Measurements from ENCODE around the gene DLG3.
A peak's percentile ranks its signal among the peaks of the same experiment; 100 is the strongest.
"Not testable (repeated sequence)": the region's sequence is repeated elsewhere in the genome, so short reads cannot be mapped to it uniquely, and the experiment has no call there.

DLG3 gene

DNA sequence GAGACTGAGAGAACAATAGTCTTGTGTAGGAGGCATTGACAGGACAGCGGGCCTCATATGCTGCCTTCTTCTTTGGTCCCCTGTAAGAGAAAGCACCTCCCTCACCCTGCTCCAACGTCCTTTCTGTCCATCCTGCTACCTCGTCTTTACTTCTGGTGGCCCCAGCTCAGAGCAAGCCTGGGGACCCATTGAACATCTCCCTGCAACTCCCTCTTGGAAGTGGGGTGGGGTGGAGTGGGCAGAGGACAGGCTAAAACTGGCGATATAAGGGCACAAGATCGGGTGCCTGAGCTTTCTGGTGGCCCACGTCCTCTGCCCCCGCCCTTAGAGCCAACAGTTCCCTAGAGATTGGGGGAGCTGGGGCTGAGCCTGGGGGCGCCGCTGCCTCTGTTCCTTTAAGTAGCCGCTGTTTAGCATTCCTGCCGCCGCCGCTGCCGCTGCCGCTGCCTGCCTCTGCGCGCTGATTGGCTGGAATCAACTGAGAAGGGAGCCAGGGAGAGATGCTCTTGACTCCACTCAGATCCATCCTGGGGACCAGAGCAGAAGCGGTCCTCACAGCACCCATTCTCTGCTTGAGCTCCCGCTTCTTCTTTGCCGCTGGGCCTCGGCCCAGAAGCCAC is at the start of gene DLG3:
DLG3 (plus strand) TSS at position 510 of the 620 bp plus-strand sequence. CDS start 367 bp downstream, outside the sequence.
- no peak for DNase-seq (ENCODE audit: low spot score)

- DNase-seq (ENCODE audit: low spot score), result peak; percentile 15
These were observed 45.7 kb upstream of the DLG3 start for GRCh38 chrX:70398899-70399298.

DNA sequence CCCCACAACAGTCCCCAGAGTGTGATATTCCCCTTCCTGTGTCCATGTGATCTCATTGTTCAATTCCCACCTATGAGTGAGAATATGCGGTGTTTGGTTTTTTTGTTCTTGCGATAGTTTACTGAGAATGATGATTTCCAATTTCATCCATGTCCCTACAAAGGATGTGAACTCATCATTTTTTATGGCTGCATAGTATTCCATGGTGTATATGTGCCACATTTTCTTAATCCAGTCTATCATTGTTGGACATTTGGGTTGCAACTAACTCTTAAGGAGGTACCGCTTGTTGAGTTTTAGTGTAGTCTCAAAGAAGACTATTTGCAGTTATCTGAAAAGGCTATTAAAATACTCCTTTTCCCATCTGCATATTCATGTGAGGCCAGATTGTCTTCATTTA is 44.5 kb upstream of the DLG3 start:
- not testable (repeated sequence) for DNase-seq (ENCODE audit: low spot score)

GRCh38 chrX:70402721-70403120 is 41.9 kb upstream of the DLG3 start:
- DNase-seq (ENCODE audit: low spot score), result no peak

DNA sequence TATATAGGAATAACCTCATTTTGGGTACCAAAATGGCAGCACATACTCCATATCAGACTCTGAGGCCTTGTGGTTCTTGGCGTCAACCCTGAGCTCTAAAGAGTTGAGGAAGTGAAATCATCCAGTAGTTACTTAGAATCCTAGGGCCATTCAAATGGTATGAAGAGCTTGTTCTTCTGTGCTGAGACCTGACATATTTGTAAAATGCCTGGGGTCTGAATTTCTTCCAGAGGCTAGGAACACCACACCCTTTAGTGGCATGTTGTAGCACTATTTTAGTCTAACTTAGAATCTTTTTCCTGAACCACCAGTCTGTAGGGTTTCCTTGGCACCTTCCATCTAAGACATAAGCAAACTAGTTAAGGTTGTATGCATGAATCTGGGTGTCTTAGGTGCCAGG is 39.6 kb upstream of the DLG3 start:
- no peak for DNase-seq (ENCODE audit: low spot score)

DNA sequence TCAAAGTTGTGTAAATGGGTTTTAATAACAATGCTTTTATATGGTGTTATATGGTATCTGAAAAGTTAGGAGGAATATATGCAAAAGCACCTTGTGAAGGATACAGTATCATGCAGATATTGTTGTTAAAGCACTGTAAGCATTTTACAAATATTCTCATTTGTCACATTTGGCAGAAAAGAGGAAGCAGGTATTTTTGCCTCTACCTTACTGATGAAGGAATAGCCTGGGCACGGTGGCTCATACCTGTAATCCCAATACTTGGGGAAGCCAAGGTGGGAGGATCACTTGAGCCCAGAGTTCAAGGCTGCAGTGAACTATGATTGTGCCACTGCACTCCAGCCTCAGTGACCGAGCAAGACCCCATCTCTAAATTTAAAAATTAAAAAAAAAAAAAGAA is 33.7 kb upstream of the DLG3 start:
- DNase-seq (ENCODE audit: low spot score), result no peak

GRCh38 chrX:70411475-70411874 is 33.2 kb upstream of the DLG3 start:
- no peak for DNase-seq (ENCODE audit: low spot score)

DNA sequence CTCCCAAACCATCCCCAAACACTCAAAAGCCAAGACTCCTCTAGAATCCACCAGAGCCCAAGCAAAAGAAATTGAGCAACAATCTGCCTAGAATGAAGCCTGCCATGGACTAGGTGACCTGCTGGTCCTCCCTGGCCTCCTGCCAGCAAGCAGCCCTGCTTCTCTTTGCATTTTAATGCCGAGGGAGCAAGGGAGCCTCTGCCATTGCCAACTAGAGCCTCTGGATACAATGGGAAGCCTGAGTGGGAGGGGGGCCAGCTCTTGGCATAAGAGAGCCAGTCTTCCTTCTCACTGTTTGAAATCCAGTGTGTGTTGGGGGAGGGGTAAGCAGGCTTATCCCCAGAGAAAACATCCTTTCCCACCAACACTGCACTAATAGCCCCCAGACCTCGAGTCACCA is 23.0 kb upstream of the DLG3 start:
- no peak for DNase-seq (ENCODE audit: low spot score)

DNA sequence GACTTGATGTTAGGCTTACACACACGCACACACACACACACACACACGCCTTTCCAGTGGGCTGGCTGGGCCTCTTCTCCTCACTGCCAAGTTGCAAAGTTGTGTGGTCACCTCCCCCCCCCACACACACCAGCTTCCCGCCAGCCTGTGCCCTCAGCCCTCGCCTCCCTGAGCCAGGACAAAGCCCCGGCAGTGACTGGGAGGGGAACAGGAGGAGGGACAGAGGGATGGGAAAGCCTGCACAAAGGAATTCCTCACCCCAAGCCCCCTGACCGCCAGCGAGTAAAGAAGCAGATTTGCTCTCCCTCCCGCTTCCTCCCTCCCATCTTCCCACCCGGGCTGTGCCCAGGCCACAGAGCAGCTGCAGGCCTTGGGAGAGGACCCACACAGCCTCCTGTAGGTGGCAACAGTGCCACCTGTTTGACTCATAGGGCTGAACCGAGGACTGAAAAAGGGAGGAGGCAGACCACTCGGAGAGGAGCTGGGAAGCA is 21.7 kb upstream of the DLG3 start, which contains the start of gene GDPD2:
GDPD2 (plus strand) TSS at position 464 of the 491 bp plus-strand sequence. CDS start 1,671 bp downstream, outside the sequence.
- no peak for DNase-seq (ENCODE audit: low spot score)

DNA sequence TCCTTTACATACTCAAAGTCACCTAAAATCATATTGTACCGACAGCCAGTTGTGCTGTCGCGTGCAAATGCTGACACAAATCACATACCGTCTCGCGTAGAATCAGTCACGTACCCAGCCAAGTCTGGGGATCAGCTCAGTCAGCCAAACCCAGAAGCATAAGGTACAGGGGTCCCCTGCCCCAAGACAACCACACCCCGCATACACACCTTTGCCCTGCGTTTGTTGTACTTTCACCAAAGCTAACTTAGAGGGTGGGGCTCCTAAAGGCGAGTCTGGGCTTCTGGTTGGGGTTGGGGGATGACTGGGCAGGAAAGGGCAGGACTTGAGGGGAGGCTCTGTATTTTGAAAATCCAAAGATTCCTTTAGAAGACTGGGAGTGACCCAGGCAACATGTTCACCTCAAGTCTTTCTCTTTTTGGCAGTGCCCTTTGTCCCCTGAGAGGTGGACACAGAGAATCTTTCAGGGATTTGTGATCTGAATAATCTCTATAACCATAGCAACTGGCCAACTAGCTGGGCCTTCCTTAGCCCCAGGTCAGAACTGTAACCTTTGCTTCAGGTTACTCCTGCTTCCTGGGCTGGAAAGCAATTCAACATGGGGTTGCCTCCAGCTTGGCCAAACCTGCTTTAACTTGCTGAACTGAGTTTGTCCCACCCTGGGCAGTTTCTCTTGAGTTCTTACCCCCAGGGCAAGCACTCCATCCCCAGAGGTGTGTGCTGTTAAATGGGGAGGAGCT is 20.5 kb upstream of the DLG3 start:
- DNase-seq (ENCODE audit: low spot score), result no peak

GRCh38 chrX:70424801-70425200 is 19.8 kb upstream of the DLG3 start:
- no peak for DNase-seq (ENCODE audit: low spot score)

DNA sequence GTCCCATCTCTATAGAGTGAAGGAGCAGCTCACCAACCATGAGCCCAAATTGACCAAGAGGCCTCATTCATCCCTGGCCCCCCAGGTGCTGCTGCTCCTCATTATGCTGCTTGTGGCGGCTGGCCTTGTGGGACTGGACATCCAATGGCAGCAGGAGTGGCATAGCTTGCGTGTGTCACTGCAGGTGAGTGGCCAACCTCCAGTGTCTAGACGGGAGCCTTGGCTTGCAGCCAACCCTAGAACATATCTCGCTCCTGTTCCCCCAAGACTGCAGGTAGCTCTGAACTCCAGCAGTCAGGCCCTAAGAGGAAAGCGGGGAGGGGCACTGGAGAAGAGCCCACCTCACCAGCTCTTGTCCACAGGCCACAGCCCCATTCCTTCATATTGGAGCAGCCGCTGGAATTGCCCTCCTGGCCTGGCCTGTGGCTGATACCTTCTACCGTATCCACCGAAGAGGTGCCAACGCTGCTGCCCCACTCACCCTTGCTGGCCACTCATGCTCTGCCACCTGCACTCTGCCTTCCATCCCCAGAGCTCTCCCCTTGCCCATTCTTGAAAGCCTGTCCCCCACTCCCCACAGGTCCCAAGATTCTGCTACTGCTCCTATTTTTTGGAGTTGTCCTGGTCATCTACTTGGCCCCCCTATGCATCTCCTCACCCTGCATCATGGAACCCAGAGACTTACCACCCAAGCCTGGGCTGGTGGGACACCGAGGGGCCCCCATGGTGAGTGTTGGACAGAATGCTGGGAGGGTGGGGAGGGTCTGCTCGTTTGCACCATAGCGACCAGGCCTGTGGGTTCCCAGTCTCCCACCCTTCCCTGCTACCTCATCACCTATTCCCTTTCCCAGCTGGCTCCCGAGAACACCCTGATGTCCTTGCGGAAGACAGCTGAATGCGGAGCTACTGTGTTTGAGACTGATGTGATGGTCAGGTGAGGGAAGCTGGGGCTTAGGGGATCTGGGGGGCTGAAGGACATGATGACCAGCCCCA is 18.1 kb upstream of the DLG3 start:
- DNase-seq (ENCODE audit: low spot score), result no peak

DNA sequence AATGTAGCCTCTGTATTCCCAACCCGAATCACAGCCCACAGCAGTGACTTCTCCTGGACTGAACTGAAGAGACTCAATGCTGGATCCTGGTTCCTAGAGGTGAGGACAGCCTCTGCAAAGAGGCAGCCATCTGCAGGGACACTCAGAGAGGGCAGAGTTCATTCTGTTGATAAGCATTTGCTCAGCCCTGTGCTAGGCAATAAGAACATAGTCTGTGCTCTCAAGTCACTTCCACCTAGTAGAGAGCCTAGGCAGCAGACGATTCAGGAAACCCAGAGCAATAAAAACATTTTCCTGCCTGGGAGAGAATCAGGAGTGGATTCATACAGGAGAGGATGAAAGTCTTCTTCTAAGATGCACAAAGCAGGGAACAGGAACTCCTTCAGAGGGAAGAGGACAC is 17.3 kb upstream of the DLG3 start:
- DNase-seq (ENCODE audit: low spot score), result no peak

DNA sequence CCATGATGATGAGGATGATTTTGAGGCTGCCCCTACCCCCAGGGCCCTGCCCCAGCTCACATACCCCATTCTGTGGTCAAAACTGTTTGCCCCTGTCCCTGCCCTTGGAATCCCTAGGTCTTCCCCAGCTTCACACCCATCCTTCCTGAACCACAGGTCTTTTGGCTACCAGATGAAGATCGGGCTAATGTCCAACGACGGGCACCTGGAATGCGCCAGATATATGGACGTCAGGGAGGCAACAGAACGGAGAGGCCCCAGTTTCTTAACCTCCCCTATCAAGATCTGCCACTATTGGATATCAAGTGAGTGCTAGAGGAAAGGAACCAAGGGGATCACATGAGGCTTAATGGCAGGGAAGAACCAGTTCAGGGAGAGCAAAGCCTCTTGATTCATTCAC is 14.9 kb upstream of the DLG3 start:
- no peak for DNase-seq (ENCODE audit: low spot score)

GRCh38 chrX:70432936-70433847 is 11.4 kb upstream of the DLG3 start:
- DNase-seq (ENCODE audit: low spot score), result no peak

DNA sequence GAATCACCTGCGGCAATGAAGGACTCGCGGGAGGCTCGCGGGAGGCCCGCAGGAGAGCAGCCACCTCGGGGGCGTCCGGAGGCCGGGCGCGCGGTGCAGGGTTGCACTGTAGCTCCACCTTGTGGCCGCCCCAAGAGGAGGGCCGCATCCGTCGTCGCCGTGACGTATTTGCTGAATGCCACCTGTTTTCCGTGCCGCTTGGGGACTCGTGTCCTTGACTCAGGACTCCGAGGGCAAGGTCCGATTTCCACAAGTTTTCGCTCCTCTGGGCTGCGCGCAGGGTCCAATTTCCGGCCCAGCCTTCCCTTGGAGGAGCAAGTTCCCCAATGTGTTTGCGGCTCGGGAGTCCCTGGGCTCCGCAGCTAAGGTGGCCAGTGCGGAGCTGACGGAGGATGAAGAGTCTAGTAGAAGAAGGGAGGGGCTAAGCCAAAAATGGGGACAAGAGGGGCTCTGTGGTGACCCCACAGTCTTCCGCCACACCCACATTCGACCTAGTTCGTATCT is 10.7 kb upstream of the DLG3 start:
- DNase-seq (ENCODE audit: low spot score), result no peak

GRCh38 chrX:70434352-70434866 is 10.2 kb upstream of the DLG3 start:
- peak; percentile 47 for DNase-seq (ENCODE audit: low spot score)

DNA sequence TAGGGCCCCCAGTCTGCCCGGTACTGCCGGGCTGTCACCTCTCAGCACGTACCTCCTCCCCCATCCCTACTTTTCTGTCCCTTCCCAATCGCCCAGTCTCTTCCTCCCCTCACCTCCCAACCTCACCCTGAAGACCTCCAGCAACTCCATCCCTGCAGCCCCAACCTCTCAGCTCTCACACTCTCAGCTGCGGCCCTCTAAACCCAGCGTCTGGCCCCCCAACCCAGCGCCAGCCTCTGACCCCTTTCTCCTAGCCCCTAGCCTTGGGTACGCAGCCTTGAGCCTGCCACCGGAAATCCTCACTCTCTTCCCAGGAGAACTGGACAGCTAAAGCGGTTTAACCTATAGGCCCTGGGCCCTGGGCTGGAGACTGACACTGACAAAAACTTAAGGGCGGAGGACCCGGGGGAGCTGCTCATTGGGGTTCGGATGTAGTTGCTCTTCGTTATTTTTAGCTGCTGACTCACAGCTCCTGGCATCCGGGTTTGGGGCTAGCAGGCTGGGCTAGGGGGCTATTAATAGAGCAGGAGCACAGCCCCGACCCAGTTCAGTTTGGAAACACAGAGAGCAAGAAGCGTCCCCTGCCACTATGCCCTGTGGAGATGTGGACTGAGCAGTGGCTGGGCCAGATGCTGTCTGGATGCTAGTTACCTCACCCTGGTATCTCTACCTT is 9.6 kb upstream of the DLG3 start:
- DNase-seq (ENCODE audit: low spot score), result peak; percentile 31

- DNase-seq (ENCODE audit: low spot score), result no peak
These were observed 8.3 kb upstream of the DLG3 start for GRCh38 chrX:70436343-70436742.

DNA sequence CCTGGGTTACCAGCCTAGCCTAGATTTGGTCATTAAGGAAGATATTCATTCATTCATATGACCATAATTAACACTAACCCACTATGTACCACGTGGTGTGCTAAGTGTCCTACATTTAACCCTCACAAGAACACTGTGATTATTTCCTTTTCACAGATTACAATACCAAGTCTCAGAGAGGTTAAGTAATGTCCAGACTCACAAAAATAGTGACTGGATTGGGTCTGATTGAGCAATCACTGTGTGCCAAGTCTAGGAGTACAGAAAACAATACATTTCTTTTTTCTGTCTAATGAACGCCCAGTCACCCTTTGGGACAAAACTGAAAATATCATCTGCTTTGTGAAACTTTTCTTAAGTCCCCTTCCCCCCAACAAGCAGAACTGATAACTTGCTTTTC is 7.6 kb upstream of the DLG3 start:
- no peak for DNase-seq (ENCODE audit: low spot score)

All from kidney capillary endothelial cell (primary cell).